LoVo (cell line): ENCODE results near the gene CHID1.

Experiments
- DNase-seq: peaks from one replicate; pipeline ENCODE4 v3.0.0-alpha.2; 2016; ENCODE audit warnings: low spot score

Gene CHID1

GRCh38 chr11:933142-933851, 22.7 kb upstream of the CHID1 start:
- DNase-seq: no peak

GRCh38 chr11:932435-932834, 21.8 kb upstream of the CHID1 start:
- no peak for DNase-seq

- no peak for DNase-seq
Measured at GRCh38 chr11:931385-931784, 20.8 kb upstream of the CHID1 start.

GRCh38 chr11:929405-929804, 18.8 kb upstream of the CHID1 start:
- DNase-seq: no peak

- no peak for DNase-seq
Measured at GRCh38 chr11:928786-929185, 18.2 kb upstream of the CHID1 start.

GRCh38 chr11:927871-928270, 17.3 kb upstream of the CHID1 start:
- DNase-seq: no peak

GRCh38 chr11:926341-926916, 15.8 kb upstream of the CHID1 start:
- peak; percentile 53 for DNase-seq

- DNase-seq: peak; percentile 91
Measured at GRCh38 chr11:925496-926301, 15.1 kb upstream of the CHID1 start, which contains the start of gene AP2A2. Gene AP2A2 (plus strand): TSS chr11:925870. CDS start chr11:926022, 152 bp downstream.

GRCh38 chr11:925158-925495, 14.5 kb upstream of the CHID1 start:
- no peak for DNase-seq

- DNase-seq: no peak
Measured at GRCh38 chr11:924406-925157, 14.0 kb upstream of the CHID1 start.

GRCh38 chr11:923691-924405, 13.2 kb upstream of the CHID1 start:
- no peak for DNase-seq

- no peak for DNase-seq
Measured at GRCh38 chr11:921921-922678, 11.5 kb upstream of the CHID1 start.

GRCh38 chr11:917426-917825, 6.8 kb upstream of the CHID1 start:
- no peak for DNase-seq

GRCh38 chr11:914747-915501, 4.3 kb upstream of the CHID1 start:
- DNase-seq: no peak

GRCh38 chr11:914204-914603, 3.6 kb upstream of the CHID1 start:
- DNase-seq: no peak

GRCh38 chr11:913043-913442, 2.4 kb upstream of the CHID1 start:
- no peak for DNase-seq

GRCh38 chr11:912266-912665, 1.7 kb upstream of the CHID1 start:
- no peak for DNase-seq

- no peak for DNase-seq
Measured at GRCh38 chr11:911890-912219, 1.2 kb upstream of the CHID1 start.

- DNase-seq: peak; percentile 9
Measured at GRCh38 chr11:911031-911889, 650 bp upstream of the CHID1 start.
